Measurements from ENCODE around the gene ATAD3B. TPM values are rescaled to one million over a fixed set of nuclear protein-coding genes. Genes with fewer than 3 reads are reported as not detected.
A peak's percentile ranks its signal among the peaks of the same experiment; 100 is the strongest.
"Not testable (repeated sequence)": the region's sequence is repeated elsewhere in the genome, so short reads cannot be mapped to it uniquely, and the experiment has no call there.

The ATAD3B gene
- polyA plus RNA-seq, 1 experiment, result 7.7 TPM

DNA sequence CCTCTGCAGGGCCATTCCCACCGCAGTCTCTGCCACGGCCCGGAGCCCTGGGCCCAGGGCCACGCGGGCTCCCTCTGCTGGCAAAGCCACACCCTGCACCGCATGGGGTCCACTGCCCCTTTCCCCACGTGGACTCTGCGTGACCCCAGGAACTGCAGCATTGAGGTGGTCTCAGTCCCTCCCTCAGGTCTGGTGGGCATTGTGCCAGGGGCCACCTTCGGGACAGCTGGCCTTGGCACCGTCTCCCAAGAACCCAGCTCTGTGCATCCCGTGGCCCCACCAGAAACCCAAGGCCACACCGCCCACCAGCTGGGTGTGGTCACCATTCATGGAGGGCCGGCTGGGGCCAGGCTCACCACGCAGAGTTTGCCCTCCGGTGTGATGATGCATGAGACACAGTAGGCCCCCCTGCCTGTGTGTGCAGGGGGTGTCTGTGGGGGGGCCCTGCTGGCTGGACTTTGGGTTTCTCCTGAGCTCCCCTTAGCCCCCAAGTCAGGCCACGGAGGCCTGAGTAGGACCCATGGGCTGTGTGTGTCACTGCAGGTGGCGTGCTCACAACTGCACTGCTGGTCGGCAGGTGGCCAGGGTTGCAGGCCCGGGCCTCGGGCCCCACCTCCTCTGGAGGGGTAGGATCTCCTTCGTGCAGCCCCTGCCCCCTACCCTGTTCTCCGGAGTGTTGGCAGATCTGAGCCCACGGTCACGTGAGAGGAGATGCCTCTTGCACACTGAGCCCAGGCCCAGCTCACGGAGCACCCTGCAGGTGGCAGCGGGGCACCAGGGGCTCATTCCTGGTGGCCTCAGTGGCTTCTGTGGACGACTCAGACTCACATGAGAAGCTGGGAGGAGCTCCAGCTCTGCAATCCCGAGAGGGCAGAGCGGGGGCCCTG lies 30.3 kb upstream of the ATAD3B start:
- CTCF ChIA-PET, result interaction anchor here (0.6 to 2.4 kb wide), 10 partner anchors 8 to 66 kb away, joined by 3 to 13 read pairs (median 4); partner anchors contain the start of genes ATAD3C, AURKAIP1 and CCNL2
- Histone ChIP-seq H3K9me3 (ENCODE audit: control insufficient read depth, insufficient read depth, low read length) (no peaks in the 10 kb centered on the region; the same call in 1 of the 2 replicates), H3K27ac (ENCODE audit: low read depth, low read length) (no peak overlapping the region), H3K27me3 (ENCODE audit: control insufficient read depth, insufficient read depth, low read length) (no peaks in the 10 kb centered on the region), H3K4me3 (ENCODE audit: low read depth, low read length) (no peak overlapping the region)
- POLR2A ChIA-PET, result interaction anchor here (0.6 to 1.5 kb wide), 5 partner anchors 11 to 71 kb away, joined by 3 read pairs; partner anchors contain the start of gene CCNL2
- DNase-seq (ENCODE audit: low read depth, low spot score), result no peak
- TF ChIP-seq, protein P1, sequence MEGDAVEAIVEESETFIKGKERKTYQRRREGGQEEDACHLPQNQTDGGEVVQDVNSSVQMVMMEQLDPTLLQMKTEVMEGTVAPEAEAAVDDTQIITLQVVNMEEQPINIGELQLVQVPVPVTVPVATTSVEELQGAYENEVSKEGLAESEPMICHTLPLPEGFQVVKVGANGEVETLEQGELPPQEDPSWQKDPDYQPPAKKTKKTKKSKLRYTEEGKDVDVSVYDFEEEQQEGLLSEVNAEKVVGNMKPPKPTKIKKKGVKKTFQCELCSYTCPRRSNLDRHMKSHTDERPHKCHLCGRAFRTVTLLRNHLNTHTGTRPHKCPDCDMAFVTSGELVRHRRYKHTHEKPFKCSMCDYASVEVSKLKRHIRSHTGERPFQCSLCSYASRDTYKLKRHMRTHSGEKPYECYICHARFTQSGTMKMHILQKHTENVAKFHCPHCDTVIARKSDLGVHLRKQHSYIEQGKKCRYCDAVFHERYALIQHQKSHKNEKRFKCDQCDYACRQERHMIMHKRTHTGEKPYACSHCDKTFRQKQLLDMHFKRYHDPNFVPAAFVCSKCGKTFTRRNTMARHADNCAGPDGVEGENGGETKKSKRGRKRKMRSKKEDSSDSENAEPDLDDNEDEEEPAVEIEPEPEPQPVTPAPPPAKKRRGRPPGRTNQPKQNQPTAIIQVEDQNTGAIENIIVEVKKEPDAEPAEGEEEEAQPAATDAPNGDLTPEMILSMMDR (IDR thresholded peaks at IDR 0.05; ENCODE audit: low read depth, low read length), result peak; percentile 83

DNA sequence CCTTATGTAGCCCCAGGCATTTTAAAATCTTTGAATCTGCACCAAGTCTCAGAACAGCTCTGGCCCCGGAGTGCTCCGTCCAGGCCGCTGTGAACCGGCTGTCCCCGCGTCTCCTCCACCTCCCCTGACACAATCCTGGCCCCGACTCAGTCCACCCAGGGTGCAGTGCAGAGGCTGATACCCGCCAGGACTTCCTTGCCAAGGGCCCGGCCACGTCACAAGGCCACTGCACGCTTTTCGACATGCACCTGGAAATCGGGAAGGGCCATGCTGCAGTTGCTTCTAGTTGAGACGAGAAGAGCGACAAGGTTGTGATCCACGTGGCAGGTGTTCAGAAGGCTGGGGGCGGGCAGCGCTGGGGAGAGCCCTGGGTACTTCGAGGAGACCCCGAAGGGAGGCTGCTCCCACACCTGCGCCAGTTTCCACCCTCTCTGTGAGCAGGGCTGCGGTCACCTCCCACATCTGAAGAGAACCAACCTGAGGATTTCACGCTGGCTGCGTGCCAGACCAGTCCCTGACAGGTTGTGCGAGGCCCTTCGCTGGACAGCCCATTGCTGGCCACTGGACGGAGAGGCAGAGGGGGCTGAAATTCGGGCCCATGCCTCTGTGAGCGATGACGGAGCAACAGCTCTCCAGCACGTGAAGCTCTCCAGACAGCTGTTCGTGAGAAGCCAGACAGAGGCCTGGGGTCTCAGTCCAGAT lies 29.3 kb upstream of the ATAD3B start:
- ChIA-PET CTCF (interaction anchor here (0.6 to 2.4 kb wide), 7 partner anchors 7 to 67 kb away, joined by 3 to 13 read pairs (median 4); partner anchors contain the start of genes ATAD3C, AURKAIP1 and CCNL2), POLR2A (interaction anchor here (0.6 to 1.5 kb wide), 2 partner anchors 35 to 72 kb away, joined by 3 read pairs; no protein-coding TSS in a partner anchor)
- H3K27ac ChIP-seq (ENCODE audit: low read depth, low read length), result no peak overlapping the region
- no peaks in the 10 kb centered on the region for H3K27me3 ChIP-seq (ENCODE audit: control insufficient read depth, insufficient read depth, low read length)
- no peak overlapping the region for H3K4me3 ChIP-seq (ENCODE audit: low read depth, low read length)
- DNase-seq (ENCODE audit: low read depth, low spot score), result no peak
- no peaks in the 10 kb centered on the region; the same call in 1 of the 2 replicates for H3K9me3 ChIP-seq (ENCODE audit: control insufficient read depth, insufficient read depth, low read length)
- TF ChIP-seq, protein P1 (IDR thresholded peaks at IDR 0.05; ENCODE audit: low read depth, low read length), result no peak

DNA sequence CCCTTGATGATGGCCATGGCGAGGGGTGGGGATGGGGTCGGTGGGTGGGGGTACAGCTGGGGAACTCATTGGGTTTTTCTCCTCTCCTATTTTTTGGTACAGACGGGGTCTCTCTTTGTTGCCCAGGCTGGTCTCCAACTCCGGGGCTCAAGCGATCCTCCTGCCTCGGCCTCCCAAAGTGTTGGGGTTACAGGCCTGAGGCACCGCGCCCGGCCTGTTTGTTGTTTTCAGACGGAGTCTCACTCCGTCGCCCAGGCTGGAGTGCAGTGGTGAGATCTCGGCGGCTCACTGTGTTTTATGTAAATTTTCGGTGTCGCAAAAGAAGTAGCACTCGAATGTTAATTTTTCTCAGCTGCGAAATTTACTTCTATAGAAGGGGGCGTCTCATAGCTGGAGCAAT lies 24.9 kb upstream of the ATAD3B start:
- H3K9me3 ChIP-seq (ENCODE audit: control insufficient read depth, insufficient read depth, low read length); H3K27me3 ChIP-seq (ENCODE audit: control insufficient read depth, insufficient read depth, low read length); H3K4me3 ChIP-seq (ENCODE audit: low read depth, low read length); H3K27ac ChIP-seq (ENCODE audit: low read depth, low read length); CTCF ChIA-PET; DNase-seq (ENCODE audit: low read depth, low spot score); POLR2A ChIA-PET: not testable (repeated sequence)

DNA sequence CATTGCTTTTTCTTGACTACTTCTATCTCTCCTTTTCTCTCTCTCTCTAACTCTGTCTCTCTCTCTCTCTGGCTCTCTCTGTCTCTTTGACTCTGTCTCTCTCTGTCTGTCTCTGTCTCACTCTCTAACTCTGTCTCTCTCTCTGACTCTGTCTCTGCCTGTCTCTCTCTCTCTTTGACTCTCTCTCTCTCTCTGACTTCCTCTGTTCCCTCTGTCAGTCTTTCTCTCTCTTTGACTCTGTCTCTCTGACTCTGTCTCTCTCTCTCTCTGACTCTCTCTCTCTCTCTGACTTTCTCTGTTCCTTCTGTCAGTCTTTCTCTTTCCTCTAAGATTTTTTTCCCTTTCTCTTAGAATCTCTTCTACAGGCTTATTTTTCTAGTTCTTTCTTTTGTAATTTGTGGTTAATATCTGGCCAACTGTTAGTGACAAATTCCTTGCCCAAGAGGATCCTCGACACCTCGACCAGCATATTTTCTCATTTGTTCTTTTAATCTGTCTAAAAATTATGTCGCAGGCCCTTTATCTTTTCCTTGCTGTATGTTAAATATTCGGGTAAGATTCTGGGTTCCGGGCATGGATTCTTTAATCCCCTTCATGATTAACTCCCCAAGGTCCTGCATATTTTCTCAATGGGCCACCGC lies 22.3 kb upstream of the ATAD3B start, which contains the start of gene ATAD3C:
TSS of gene ATAD3C (plus strand) at position 591 of the 641 bp plus-strand sequence. CDS start 995 bp downstream, outside the sequence.
- Histone ChIP-seq H3K27ac (ENCODE audit: low read depth, low read length) (no peak within 1 kb of the TSS), H3K9me3 (ENCODE audit: control insufficient read depth, insufficient read depth, low read length) (no peaks in the 10 kb centered on the region; the same call in 1 of the 2 replicates), H3K4me3 (ENCODE audit: low read depth, low read length) (no peak within 1 kb of the TSS), H3K27me3 (ENCODE audit: control insufficient read depth, insufficient read depth, low read length) (no peaks in the 10 kb centered on the region)
- TF ChIP-seq, protein P1 (IDR thresholded peaks at IDR 0.05; ENCODE audit: low read depth, low read length), result no peak
- POLR2A ChIA-PET, result no interaction called here
- CTCF ChIA-PET, result interaction anchor here (0.8 to 1.1 kb wide), 2 partner anchors 7 to 9 kb away, joined by 3 read pairs; no protein-coding TSS in a partner anchor
- DNase-seq (ENCODE audit: low read depth, low spot score), result no peak

DNA sequence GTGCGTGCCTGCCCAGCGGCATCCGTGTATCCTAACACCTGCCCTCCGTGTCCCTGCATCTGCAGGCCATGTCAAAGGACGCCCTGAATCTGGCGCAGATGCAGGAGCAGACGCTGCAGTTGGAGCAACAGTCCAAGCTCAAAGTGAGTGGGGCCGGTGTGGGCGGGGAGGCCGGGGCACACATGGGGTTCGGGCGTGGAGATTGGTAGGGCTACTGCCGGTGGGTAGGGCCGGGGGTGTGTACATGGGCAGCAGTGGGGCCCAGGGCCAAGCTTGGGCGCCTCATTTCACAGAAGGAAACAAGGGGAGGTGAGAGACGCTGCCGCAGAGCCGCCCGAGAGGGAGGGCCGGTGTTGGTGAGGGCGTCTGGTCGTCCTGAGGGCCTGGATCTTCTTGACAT lies 20.9 kb upstream of the ATAD3B start:
- H3K9me3 ChIP-seq (ENCODE audit: control insufficient read depth, insufficient read depth, low read length); H3K27ac ChIP-seq (ENCODE audit: low read depth, low read length); H3K4me3 ChIP-seq (ENCODE audit: low read depth, low read length); CTCF ChIA-PET; DNase-seq (ENCODE audit: low read depth, low spot score); H3K27me3 ChIP-seq (ENCODE audit: control insufficient read depth, insufficient read depth, low read length): not testable (repeated sequence)
- POLR2A ChIA-PET, result interaction anchor here (1.2 kb wide), 1 partner anchor 76 kb away, joined by 4 read pairs; the partner anchor contains the start of gene AURKAIP1
